ENCODE measurements around the gene RAB41.

DNA sequence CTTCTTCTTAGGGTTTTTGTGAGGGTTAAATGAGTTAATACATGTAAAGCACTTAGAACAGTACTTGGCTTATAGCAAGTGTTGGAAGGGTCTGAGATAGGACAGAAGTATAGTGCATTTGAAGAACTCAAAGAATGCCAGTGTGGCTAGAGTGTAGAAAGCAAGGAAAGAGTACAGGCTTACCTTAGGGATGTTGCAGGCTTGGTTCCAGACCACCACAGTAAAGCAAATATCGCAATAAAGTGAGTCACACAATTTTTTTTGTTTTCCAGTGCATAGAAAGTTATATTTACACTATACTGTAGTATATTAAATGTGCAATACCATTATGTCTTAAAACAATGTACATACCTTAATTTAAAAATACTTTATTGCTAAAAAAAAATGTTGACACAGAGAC is 49.2 kb downstream of the RAB41 start:
- TF ChIP-seq, protein P1, sequence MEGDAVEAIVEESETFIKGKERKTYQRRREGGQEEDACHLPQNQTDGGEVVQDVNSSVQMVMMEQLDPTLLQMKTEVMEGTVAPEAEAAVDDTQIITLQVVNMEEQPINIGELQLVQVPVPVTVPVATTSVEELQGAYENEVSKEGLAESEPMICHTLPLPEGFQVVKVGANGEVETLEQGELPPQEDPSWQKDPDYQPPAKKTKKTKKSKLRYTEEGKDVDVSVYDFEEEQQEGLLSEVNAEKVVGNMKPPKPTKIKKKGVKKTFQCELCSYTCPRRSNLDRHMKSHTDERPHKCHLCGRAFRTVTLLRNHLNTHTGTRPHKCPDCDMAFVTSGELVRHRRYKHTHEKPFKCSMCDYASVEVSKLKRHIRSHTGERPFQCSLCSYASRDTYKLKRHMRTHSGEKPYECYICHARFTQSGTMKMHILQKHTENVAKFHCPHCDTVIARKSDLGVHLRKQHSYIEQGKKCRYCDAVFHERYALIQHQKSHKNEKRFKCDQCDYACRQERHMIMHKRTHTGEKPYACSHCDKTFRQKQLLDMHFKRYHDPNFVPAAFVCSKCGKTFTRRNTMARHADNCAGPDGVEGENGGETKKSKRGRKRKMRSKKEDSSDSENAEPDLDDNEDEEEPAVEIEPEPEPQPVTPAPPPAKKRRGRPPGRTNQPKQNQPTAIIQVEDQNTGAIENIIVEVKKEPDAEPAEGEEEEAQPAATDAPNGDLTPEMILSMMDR (conservative IDR thresholded peaks at IDR 0.05), result no peak
- TF ChIP-seq ZFX (IDR thresholded peaks at IDR 0.05), result no peak

Measured in C4-2B (cell line).